ENCODE results near the gene LYRM4.

The LYRM4 gene

DNA sequence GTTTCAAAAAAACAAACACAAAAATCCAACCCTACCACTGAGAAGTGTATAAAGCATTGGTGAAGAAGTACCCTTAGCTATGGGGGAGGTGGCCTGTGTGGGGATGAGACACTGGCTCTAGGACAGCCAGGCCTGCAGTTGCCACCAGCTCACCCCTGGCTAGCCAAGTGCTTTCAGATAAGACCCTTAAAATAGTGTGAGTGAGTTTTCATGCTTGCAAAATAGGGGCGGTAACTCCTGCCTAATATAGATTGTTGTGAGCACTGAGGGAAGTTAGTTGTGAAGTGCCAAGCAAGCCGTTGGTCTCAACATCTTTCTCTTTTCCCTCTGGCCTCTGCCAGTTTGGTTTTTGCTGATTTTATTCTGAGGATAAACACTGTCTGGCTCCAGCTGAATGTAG lies 164.3 kb downstream of the LYRM4 start:
- Histone ChIP-seq H3K4me3 (IDR thresholded peaks at IDR 0.05; ENCODE audit: insufficient read depth, low read depth, low read length) (no peak overlapping the region), H3K9ac (no peak overlapping the region), H3K79me2 (ENCODE audit: insufficient read depth, low read depth) (no peaks in the 10 kb centered on the region), H4K20me1 (ENCODE audit: insufficient read depth) (no peaks in the 10 kb centered on the region), H3K4me1 (ENCODE audit: low read depth, poor library complexity, severe bottlenecking) (no peaks in the 10 kb centered on the region), H3K27ac (no peak overlapping the region), H3K36me3 (ENCODE audit: insufficient read depth) (no peaks in the 10 kb centered on the region; the same call in 1 of the 2 replicates), H2AFZ (ENCODE audit: low read depth) (no peak overlapping the region), H3K27me3 (ENCODE audit: insufficient read depth, low read depth) (no peaks in the 10 kb centered on the region), H3K4me2 (no peak overlapping the region)
- TF ChIP-seq, protein P1, sequence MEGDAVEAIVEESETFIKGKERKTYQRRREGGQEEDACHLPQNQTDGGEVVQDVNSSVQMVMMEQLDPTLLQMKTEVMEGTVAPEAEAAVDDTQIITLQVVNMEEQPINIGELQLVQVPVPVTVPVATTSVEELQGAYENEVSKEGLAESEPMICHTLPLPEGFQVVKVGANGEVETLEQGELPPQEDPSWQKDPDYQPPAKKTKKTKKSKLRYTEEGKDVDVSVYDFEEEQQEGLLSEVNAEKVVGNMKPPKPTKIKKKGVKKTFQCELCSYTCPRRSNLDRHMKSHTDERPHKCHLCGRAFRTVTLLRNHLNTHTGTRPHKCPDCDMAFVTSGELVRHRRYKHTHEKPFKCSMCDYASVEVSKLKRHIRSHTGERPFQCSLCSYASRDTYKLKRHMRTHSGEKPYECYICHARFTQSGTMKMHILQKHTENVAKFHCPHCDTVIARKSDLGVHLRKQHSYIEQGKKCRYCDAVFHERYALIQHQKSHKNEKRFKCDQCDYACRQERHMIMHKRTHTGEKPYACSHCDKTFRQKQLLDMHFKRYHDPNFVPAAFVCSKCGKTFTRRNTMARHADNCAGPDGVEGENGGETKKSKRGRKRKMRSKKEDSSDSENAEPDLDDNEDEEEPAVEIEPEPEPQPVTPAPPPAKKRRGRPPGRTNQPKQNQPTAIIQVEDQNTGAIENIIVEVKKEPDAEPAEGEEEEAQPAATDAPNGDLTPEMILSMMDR (conservative IDR thresholded peaks at IDR 0.05; ENCODE audit: low read depth, low read length): no peak

DNA sequence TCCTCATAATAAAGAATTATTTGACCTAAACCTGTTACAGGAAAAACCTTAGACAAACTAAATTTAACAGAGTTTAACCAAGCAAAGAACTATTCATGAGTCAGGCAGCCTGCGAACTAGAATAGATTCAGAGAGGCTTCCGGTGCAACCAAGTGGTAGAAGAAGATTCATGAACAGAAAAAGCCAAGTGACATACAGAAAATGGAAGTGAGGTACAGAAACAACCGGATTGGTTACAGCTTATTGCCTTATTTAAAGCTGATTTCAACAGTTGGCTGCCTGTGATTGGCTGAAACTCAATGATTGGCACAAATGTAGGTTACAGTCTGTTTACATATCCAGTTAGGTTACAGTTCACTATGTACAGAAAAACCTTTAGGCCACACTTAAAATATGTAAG lies 165.5 kb downstream of the LYRM4 start:
- Histone ChIP-seq H3K4me3 (IDR thresholded peaks at IDR 0.05; ENCODE audit: insufficient read depth, low read depth, low read length) (no peak overlapping the region), H3K9ac (no peak overlapping the region), H4K20me1 (ENCODE audit: insufficient read depth) (no peaks in the 10 kb centered on the region), H3K27me3 (ENCODE audit: insufficient read depth, low read depth) (no peaks in the 10 kb centered on the region), H3K79me2 (ENCODE audit: insufficient read depth, low read depth) (no peaks in the 10 kb centered on the region), H2AFZ (ENCODE audit: low read depth) (no peak overlapping the region), H3K4me2 (no peak overlapping the region), H3K4me1 (ENCODE audit: low read depth, poor library complexity, severe bottlenecking) (no peaks in the 10 kb centered on the region), H3K36me3 (ENCODE audit: insufficient read depth) (no peaks in the 10 kb centered on the region; the same call in 1 of the 2 replicates), H3K27ac (no peak overlapping the region)
- TF ChIP-seq, protein P1 (conservative IDR thresholded peaks at IDR 0.05; ENCODE audit: low read depth, low read length): no peak

- H2AFZ ChIP-seq (ENCODE audit: low read depth): no peak overlapping the region
- TF ChIP-seq, protein P1 (conservative IDR thresholded peaks at IDR 0.05; ENCODE audit: low read depth, low read length): no peak
- no peak overlapping the region for H3K27ac ChIP-seq
Observed at GRCh38 chr6:5094327-5094726, 166.4 kb downstream of the LYRM4 start.

DNA sequence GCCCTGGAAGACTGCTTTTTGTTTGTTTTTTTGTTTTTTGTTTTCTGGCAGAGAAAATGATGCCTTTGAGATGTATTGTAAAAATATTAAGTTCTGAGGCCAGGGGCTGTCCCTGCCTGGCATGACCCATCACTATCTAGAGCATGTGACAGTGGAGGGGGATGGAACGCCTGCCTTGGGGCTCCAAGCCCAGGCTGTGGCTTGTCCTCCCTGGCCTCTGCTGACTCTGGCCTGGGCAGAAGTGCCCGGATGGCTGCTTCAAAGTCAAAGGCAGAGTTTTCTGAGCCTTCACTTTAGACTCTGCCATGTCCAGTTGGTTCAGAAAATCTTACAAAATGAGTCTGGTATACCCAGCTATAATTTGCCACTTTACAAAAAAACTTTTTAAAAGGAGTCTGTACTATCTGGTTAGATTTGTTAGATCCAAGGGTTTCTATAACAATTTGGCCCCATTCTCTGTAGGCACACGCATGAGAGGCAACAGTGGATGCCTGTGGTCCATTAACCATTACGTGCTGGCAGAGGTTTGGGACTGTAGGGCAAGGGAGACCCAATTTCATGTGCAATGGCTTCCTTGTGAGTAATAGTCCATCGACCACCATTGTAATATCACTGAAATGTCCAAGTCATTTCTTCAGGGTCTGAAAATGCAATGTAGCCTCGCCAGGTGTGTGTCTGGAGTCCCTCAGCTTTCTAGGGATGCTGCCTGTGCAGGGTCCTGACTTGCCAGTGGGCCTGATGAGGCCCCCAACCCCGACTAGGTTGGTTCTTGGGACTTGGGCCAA lies 167.3 kb downstream of the LYRM4 start:
- no peaks in the 10 kb centered on the region for H3K79me2 ChIP-seq (ENCODE audit: insufficient read depth, low read depth)
- no peak overlapping the region for H2AFZ ChIP-seq (ENCODE audit: low read depth)
- no peak overlapping the region for H3K4me3 ChIP-seq (IDR thresholded peaks at IDR 0.05; ENCODE audit: insufficient read depth, low read depth, low read length)
- H3K4me1 ChIP-seq (ENCODE audit: low read depth, poor library complexity, severe bottlenecking): no peaks in the 10 kb centered on the region
- H3K9ac ChIP-seq: no peak overlapping the region
- TF ChIP-seq, protein P1 (conservative IDR thresholded peaks at IDR 0.05; ENCODE audit: low read depth, low read length): no peak
- no peak overlapping the region for H3K27ac ChIP-seq
- H4K20me1 ChIP-seq (ENCODE audit: insufficient read depth): no peaks in the 10 kb centered on the region
- no peaks in the 10 kb centered on the region for H3K27me3 ChIP-seq (ENCODE audit: insufficient read depth, low read depth)
- H3K36me3 ChIP-seq (ENCODE audit: insufficient read depth): no peaks in the 10 kb centered on the region; the same call in 1 of the 2 replicates
- no peak overlapping the region for H3K4me2 ChIP-seq

More at GRCh38 chr6:5094327-5094726, 166.4 kb downstream of the LYRM4 start:
- Histone ChIP-seq H3K27me3 (ENCODE audit: insufficient read depth, low read depth) (no peaks in the 10 kb centered on the region), H3K4me2 (no peak overlapping the region), H3K4me1 (ENCODE audit: low read depth, poor library complexity, severe bottlenecking) (no peaks in the 10 kb centered on the region), H3K4me3 (IDR thresholded peaks at IDR 0.05; ENCODE audit: insufficient read depth, low read depth, low read length) (no peak overlapping the region), H4K20me1 (ENCODE audit: insufficient read depth) (no peaks in the 10 kb centered on the region), H3K79me2 (ENCODE audit: insufficient read depth, low read depth) (no peaks in the 10 kb centered on the region), H3K36me3 (ENCODE audit: insufficient read depth) (no peaks in the 10 kb centered on the region; the same call in 1 of the 2 replicates), H3K9ac (no peak overlapping the region)
